ACC112 (cell line): Measurements from ENCODE around the gene ZKSCAN1.

Source experiments
- H2AFZ ChIP-seq: fragments of 200-600 bp; sonication (generic); one replicate; pipeline ENCODE4 v1.6.0; 2017; ENCODE audit warnings: antibody characterized with exemption, low read length; ENCODE audit not compliant: unreplicated experiment
- H3K27ac ChIP-seq: fragments of 200-600 bp; sonication (generic); 2 replicates; pipeline ENCODE4 v1.5.1; 2014; ENCODE audit warnings: low read depth, mild to moderate bottlenecking, antibody characterized with exemption, low read length, moderate library complexity
- H3K27me3 ChIP-seq: fragments of 200-600 bp; sonication (generic); 2 replicates; pipeline ENCODE4 v1.6.1; 2014; ENCODE audit warnings: mild to moderate bottlenecking, antibody characterized with exemption, low read length, moderate library complexity, mixed read lengths; ENCODE audit not compliant: insufficient read depth
- H3K36me3 ChIP-seq: fragments of 200-600 bp; sonication (generic); 2 replicates; pipeline ENCODE4 v1.6.1; 2016; ENCODE audit warnings: mild to moderate bottlenecking, antibody characterized with exemption, low read length, moderate library complexity, mixed read lengths; ENCODE audit not compliant: insufficient read depth
- H3K4me1 ChIP-seq: fragments of 200-600 bp; sonication (generic); one replicate; pipeline ENCODE4 v1.6.1; 2016; ENCODE audit warnings: low read length, mixed read lengths; ENCODE audit not compliant: insufficient read depth, unreplicated experiment, control insufficient read depth
- H3K4me3 ChIP-seq: fragments of 200-600 bp; sonication (generic); 2 replicates; pipeline ENCODE4 v1.5.1; 2014; ENCODE audit warnings: mild to moderate bottlenecking, low read depth, low read length
- H3K79me2 ChIP-seq: fragments of 200-600 bp; sonication (generic); one replicate; pipeline ENCODE4 v1.6.0; 2016; ENCODE audit warnings: low read length; ENCODE audit not compliant: control insufficient read depth, unreplicated experiment, insufficient read depth

ZKSCAN1 gene

DNA sequence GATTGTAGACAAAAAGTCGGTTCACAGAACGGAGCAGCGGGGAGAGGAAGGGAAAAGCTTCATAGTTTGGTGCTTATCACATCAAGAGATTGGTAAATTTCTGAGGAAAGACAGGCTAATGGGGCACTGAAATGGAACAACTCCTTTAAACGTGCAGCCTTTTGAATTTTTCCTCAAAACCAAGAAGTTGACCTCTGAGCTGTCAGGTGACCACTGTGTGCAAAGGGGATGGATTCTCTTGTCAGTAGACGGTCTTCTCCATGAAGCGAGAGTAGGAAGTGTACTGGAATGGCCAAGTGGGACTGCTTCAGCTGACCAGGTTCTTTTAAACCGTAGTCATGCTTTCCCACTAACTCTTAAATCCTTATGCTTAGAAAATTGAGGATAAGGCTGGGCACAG lies 22.9 kb downstream of the ZKSCAN1 start:
- H3K36me3 ChIP-seq, result peaks cover 32% of the 10 kb centered on the region
- no peaks in the 10 kb centered on the region for H3K27me3 ChIP-seq
- no peak overlapping the region for H3K4me3 ChIP-seq
- H3K27ac ChIP-seq, result no peak overlapping the region
- H2AFZ ChIP-seq, result no peak overlapping the region
- H3K4me1 ChIP-seq, result peaks cover 39% of the 10 kb centered on the region
- H3K79me2 ChIP-seq, result peaks cover 9% of the 10 kb centered on the region

DNA sequence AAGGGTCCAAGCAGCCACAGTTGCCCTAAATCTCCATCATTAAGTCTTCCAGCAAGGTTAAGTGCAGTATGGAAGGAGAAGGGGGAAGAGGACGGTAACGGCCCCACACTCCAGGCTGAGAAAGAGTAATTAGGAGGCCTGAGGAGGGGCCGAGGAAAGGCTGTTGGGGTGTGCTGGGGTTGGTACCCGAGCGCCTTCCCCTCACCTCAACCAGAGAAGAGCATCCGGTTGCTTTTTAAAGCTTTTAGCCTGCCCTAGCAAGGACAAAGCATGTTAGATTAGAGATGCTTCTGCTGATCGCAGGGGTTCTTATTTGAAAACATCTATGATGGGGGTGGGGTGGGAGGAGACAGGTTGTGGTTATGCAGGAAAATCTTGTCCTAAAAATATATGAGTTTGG lies 25.2 kb downstream of the ZKSCAN1 start:
- Histone ChIP-seq H3K36me3 (peaks cover 16% of the 10 kb centered on the region), H3K27ac (peak overlapping the region; percentile 82; the same call in 1 of the 2 replicates)

DNA sequence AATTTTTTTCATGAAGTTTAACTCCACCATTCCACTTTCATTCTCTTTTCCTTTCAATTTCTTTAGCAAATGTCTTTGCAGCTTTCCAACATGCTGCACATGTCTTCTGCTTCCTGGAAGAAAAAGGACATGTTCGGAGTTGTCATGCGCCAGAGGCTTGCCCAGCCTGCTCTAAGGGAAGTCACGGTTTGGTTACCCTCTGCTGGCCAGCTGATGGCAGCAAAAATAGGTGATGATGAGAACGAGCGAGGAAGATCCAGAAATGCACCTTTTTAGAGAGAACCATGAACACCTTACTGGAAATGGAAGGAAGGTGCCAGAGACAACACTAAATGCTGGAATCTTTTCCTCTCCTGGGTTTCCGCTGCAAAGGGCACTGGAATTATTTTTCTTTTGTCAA lies 29.3 kb downstream of the ZKSCAN1 start:
- peaks cover 9% of the 10 kb centered on the region for H3K4me1 ChIP-seq
- H3K27ac ChIP-seq, result no peak overlapping the region
- H3K79me2 ChIP-seq, result no peaks in the 10 kb centered on the region
- no peak overlapping the region for H3K4me3 ChIP-seq
- H3K36me3 ChIP-seq, result no peaks in the 10 kb centered on the region
- H2AFZ ChIP-seq, result no peak overlapping the region
- H3K27me3 ChIP-seq, result no peaks in the 10 kb centered on the region

More for the DNA sequence above, 25.2 kb downstream of the ZKSCAN1 start:
- H3K27me3 ChIP-seq, result no peaks in the 10 kb centered on the region
- H2AFZ ChIP-seq, result no peak overlapping the region
- H3K4me3 ChIP-seq, result no peak overlapping the region
- H3K79me2 ChIP-seq, result peaks cover 8% of the 10 kb centered on the region
- H3K4me1 ChIP-seq, result peaks cover 25% of the 10 kb centered on the region

DNA sequence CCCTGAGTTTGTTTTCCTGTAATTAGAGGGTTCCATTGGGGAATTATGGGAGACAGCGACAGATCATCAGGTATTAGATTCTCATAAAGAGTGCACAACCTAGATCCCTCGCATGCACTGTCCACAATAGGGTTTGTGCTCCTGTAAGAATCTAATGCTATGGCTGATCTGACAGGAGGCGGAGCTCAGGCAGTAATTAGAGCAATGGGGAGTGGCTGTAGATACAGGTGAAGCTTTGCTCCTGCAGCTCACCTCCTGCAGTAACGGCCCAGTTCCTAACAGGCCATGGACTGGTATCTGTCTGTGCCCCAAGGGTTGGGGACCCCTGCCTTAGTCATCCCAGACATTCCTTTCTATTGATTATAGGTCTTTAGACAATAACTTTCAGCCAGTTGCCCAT lies 33.3 kb downstream of the ZKSCAN1 start:
- H3K36me3 ChIP-seq, result no peaks in the 10 kb centered on the region
- no peak overlapping the region for H3K27ac ChIP-seq
- H3K4me3 ChIP-seq, result no peak overlapping the region
- H3K4me1 ChIP-seq, result peaks cover 6% of the 10 kb centered on the region
- H2AFZ ChIP-seq, result peak overlapping the region; percentile 96
- H3K79me2 ChIP-seq, result peaks cover 9% of the 10 kb centered on the region
- H3K27me3 ChIP-seq, result no peaks in the 10 kb centered on the region

DNA sequence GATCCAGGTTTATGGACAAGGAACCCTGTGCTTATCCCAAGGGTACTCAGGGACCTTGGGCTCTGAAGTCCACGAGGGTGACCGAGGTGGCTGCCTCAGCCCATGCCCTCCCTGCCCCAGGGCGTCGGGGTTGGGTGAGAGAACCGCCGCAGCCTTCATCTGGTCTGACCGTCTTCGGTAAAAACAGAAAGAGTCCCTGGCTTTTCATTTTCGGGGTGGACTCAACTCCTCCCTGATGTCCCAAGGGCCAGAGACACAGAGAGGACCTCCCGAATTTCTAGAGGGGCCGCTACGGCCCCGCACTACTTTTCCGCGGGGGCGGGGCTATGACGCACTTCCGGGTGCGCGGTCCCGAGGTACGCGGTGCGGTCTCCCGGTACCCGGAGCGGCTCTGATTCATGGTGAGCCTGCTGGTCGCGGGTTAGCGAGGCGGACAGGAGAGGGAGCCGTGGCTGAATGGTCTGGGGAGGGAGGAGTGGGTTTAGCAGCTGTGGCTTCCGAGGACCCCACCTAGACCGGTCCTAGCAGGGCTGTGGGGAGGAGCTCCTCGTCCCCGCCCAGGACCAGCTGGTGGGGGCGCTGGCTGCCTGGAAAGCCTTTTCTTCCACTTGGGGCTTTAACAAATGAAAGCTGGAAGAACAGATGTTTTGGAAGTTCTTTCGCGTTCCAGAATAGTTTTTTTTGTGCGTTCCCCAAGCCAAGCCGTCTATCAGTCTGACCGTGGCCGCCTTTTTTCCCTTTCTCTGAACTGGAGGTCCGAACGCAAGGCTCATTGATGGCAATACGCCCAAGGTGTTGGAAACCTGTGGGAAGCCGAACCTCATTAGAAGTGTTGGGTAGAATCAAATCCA lies 34.3 kb downstream of the ZKSCAN1 start, which contains the start of gene ZSCAN21:
TSS of gene ZSCAN21 (plus strand) at position 334 of the 851 bp plus-strand sequence. CDS start 7,233 bp downstream, outside the sequence.
- H3K27ac ChIP-seq, result peak within 1 kb of the TSS; percentile 91
- peak within 1 kb of the TSS; percentile 96 for H2AFZ ChIP-seq
- peaks cover 13% of the 10 kb centered on the region for H3K79me2 ChIP-seq

DNA sequence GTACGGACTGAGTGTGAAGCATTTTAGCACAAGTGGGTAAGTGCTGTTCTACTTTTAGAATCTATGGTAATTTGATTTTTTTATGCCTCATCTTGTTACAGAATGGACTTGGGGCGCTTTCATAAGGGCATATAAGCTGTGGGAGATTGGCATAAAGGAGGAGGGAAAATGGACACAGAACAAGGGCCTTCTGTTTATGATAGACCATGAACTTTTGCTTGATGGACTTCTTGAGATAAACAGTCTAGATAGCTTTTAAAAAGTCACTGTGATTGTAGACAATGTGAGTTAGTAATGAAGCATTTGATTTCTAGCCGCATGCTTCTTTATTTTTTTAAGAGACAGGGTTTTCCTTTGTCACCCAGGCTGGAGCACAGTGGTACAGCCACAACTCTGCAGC lies 36.2 kb downstream of the ZKSCAN1 start:
- no peak overlapping the region for H3K27ac ChIP-seq
- no peaks in the 10 kb centered on the region for H3K27me3 ChIP-seq
- no peaks in the 10 kb centered on the region for H3K36me3 ChIP-seq
- no peak overlapping the region for H2AFZ ChIP-seq
- peaks cover 6% of the 10 kb centered on the region for H3K4me1 ChIP-seq
- H3K79me2 ChIP-seq, result peaks cover 13% of the 10 kb centered on the region
- no peak overlapping the region for H3K4me3 ChIP-seq

More for the DNA sequence above, 34.3 kb downstream of the ZKSCAN1 start, which contains the start of gene ZSCAN21:
- Histone ChIP-seq H3K4me1 (peaks cover 6% of the 10 kb centered on the region), H3K4me3 (peak within 1 kb of the TSS; percentile 95), H3K36me3 (no peaks in the 10 kb centered on the region), H3K27me3 (no peaks in the 10 kb centered on the region)

DNA sequence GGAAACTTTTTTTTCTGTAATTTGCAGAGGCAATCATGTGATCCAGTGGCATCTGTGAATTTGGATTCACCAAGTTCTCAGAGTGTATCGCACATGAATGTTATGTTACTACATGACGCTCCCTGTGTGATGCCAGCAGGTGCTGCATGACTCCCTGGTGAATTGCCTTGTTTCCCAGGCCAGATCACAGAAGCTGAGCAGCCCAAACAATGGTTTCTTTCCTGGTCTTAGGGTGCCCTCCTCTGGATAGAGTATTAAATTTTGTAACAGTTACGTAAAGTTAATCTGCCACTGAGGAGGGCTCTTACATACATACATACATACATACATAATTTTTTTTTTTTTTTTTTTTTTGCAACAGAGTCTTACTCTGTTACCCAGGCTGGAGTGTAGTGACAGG lies 37.8 kb downstream of the ZKSCAN1 start:
- Histone ChIP-seq H2AFZ (no peak overlapping the region), H3K4me3 (no peak overlapping the region), H3K27ac (no peak overlapping the region), H3K27me3 (no peaks in the 10 kb centered on the region), H3K79me2 (peaks cover 13% of the 10 kb centered on the region), H3K4me1 (peaks cover 6% of the 10 kb centered on the region), H3K36me3 (peaks cover 11% of the 10 kb centered on the region; the same call in 1 of the 2 replicates)

DNA sequence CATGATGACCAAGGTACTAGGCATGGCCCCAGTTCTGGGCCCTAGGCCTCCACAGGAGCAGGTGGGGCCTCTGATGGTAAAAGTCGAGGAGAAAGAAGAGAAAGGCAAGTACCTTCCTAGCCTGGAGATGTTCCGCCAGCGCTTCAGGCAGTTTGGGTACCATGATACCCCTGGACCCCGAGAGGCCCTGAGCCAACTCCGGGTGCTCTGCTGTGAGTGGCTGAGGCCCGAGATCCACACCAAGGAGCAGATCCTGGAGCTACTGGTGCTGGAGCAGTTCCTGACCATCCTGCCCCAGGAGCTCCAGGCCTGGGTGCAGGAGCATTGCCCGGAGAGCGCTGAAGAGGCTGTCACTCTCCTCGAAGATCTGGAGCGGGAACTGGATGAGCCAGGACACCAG lies 41.6 kb downstream of the ZKSCAN1 start:
- Histone ChIP-seq H3K27ac (no peak overlapping the region), H3K27me3 (no peaks in the 10 kb centered on the region), H3K36me3 (peaks cover 34% of the 10 kb centered on the region), H3K79me2 (peaks cover 6% of the 10 kb centered on the region), H3K4me1 (no peaks in the 10 kb centered on the region), H3K4me3 (no peak overlapping the region), H2AFZ (no peak overlapping the region)

DNA sequence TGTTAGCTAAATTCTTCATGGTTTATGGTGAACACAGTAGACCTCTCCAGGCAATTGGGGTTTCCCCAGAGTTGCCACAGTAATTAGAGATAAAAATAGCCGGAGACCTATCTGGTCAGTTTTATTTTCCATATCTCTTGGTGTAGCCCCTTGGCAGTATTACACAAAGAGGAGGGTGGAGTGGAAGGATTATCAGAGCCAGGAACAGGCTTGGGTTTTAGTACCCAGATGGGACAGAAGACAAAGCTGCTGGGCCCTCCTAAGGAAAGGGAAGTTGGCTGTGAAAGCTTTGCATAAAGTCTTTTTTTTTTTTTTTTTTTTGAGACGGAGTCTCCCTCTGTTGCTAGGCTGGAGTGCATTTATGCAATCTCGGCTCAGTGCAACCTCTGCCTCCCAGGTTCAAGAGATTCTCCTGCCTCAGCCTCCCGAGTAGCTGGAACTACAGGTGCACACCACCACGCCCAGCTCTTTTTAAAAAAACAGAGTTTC lies 43.9 kb downstream of the ZKSCAN1 start:
- Histone ChIP-seq H3K27me3 (no peaks in the 10 kb centered on the region), H3K27ac (no peak overlapping the region), H3K4me1 (no peaks in the 10 kb centered on the region), H3K36me3 (peaks cover 44% of the 10 kb centered on the region), H3K4me3 (no peak overlapping the region), H2AFZ (no peak overlapping the region), H3K79me2 (no peaks in the 10 kb centered on the region)

DNA sequence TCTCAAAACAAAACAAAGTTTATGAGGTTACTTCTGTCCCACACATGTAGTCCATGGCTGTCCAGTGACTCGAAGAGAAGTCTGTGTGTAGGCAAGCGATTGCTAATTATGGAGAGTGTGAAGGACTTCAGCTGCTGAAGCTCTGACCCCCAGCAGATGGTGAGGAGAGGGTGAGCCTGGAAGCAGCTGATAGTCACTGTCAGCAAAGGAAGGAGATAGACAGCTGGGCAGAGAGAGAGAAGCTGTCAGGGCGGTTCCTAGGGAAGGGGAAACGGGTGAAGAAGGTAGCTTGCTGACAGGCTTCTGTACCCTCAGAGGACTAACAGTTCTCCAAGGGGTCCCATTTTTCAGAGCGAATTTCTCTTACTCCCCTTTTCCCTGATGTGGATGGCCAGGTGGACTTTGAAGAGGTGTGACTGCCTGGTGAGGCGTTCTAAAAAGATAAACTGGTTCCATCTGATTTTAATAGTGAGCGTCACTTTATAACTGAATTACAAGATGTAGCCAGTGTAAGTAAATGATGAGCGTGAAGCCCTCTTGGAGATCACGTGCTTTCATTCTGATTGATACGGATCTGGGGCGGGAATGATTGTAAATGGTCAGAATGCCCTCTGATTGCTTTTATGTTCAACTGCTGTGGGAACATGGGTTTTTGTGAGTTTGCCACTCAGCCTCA lies 46.3 kb downstream of the ZKSCAN1 start:
- Histone ChIP-seq H3K36me3 (peaks cover 51% of the 10 kb centered on the region), H3K79me2 (no peaks in the 10 kb centered on the region), H2AFZ (no peak overlapping the region), H3K4me3 (no peak overlapping the region), H3K27ac (no peak overlapping the region), H3K27me3 (no peaks in the 10 kb centered on the region), H3K4me1 (peaks cover 8% of the 10 kb centered on the region)
